Brain microvascular endothelial cell (primary cell): Measurements from ENCODE around the gene PPFIA3.
"Not testable (repeated sequence)": the region's sequence is repeated elsewhere in the genome, so short reads cannot be mapped to it uniquely, and the experiment has no call there.

Experiments used
- DNase-seq: peaks from one replicate; pipeline ENCODE4 v3.0.0-alpha.2; 2020
- H3K27ac ChIP-seq: fragments of 250-450 bp; sonication (Bioruptor Pico); 2 replicates; pipeline ENCODE4 v1.5.1; 2020; ENCODE audit warnings: mild to moderate bottlenecking, moderate library complexity
- H3K27me3 ChIP-seq: fragments of 250-450 bp; sonication (Bioruptor Pico); replicated peaks from 2 replicates; pipeline ENCODE4 v1.5.1; 2020; ENCODE audit warnings: mild to moderate bottlenecking
- H3K36me3 ChIP-seq: fragments of 250-450 bp; sonication (Bioruptor Pico); replicated peaks from 2 replicates; pipeline ENCODE4 v1.5.1; 2020; ENCODE audit warnings: mild to moderate bottlenecking
- H3K4me3 ChIP-seq: 2 replicates; pipeline ENCODE4 v1.5.1; 2011; ENCODE audit warnings: low read depth, mild to moderate bottlenecking, control low read depth, low read length, moderate library complexity
- CTCF ChIP-seq: IDR thresholded peaks from 2 replicates; pipeline ENCODE4 v1.5.1; 2011; ENCODE audit warnings: low read depth, mild to moderate bottlenecking, moderate library complexity, low read length, control low read depth, inconsistent platforms; ENCODE audit errors: missing control alignments
- in situ Hi-C: cut with HindIII; loops from 2 replicates; pipeline ENCODE4 v1.10.0; 2017; ENCODE audit warnings: low sequenced_read_pairs, low pct_ligation_motif_present

Gene PPFIA3

GRCh38 chr19:49119411-49120324 is at the start of gene PPFIA3:
Gene PPFIA3, plus strand, starts transcription at chr19:49119544. Its CDS starts 8,330 bp downstream, at chr19:49127874.
- Histone ChIP-seq H3K27ac (peak within 1 kb of the TSS; percentile 73), H3K27me3 (no peaks in the 10 kb centered on the region), H3K36me3 (no peaks in the 10 kb centered on the region), H3K4me3 (peak within 1 kb of the TSS; percentile 68)
- in situ Hi-C loops = no loop called here
- peak; percentile 38 for DNase-seq
- TF ChIP-seq CTCF = no peak

GRCh38 chr19:49070416-49070815 is 48.9 kb upstream of the PPFIA3 start:
- Histone ChIP-seq H3K4me3 (no peak overlapping the region), H3K27ac (no peak overlapping the region), H3K27me3 (peaks cover 19% of the 10 kb centered on the region), H3K36me3 (no peaks in the 10 kb centered on the region)
- in situ Hi-C loops = no loop called here
- TF ChIP-seq CTCF = no peak
- DNase-seq = no peak

- Histone ChIP-seq H3K27me3 (peaks cover 12% of the 10 kb centered on the region), H3K4me3 (no peak overlapping the region), H3K36me3 (no peaks in the 10 kb centered on the region), H3K27ac (no peak overlapping the region)
- no peak for DNase-seq
- in situ Hi-C loops = no loop called here
- no peak for TF ChIP-seq CTCF
Measured at GRCh38 chr19:49071860-49072547, 47.3 kb upstream of the PPFIA3 start.

- Histone ChIP-seq H3K36me3 (no peaks in the 10 kb centered on the region), H3K27ac (no peak overlapping the region), H3K4me3 (no peak overlapping the region), H3K27me3 (peaks cover 12% of the 10 kb centered on the region)
- DNase-seq = no peak
- in situ Hi-C loops = no loop called here
- TF ChIP-seq CTCF = peak; percentile 65
Measured at GRCh38 chr19:49073514-49074378, 45.6 kb upstream of the PPFIA3 start.

- peaks cover 12% of the 10 kb centered on the region for H3K27me3 ChIP-seq
- H3K36me3 ChIP-seq, H3K4me3 ChIP-seq, H3K27ac ChIP-seq, in situ Hi-C loops: not testable (repeated sequence)
- peak; percentile 65 for DNase-seq
- TF ChIP-seq CTCF = peak; percentile 69
Measured at GRCh38 chr19:49074869-49075268, 44.5 kb upstream of the PPFIA3 start.
